ENCODE data around the gene ADGRE2.

Gene ADGRE2

GRCh38 chr19:14700711-14701375, 77.5 kb downstream of the ADGRE2 start:
- Histone ChIP-seq H3K36me3 (ENCODE audit: control insufficient read depth, low read length) (peaks cover 6% of the 10 kb centered on the region), H3K9me3 (ENCODE audit: control insufficient read depth, insufficient read depth, low read length) (no peaks in the 10 kb centered on the region), H3K27ac (ENCODE audit: low read depth, low read length) (no peak overlapping the region), H3K4me2 (ENCODE audit: low read length) (no peak overlapping the region), H3K9me2 (replicated peaks; ENCODE audit: control insufficient read depth, low read length) (no peaks in the 10 kb centered on the region), H3F3A (ENCODE audit: control insufficient read depth, insufficient read depth) (no peaks in the 10 kb centered on the region), H3K79me2 (ENCODE audit: control insufficient read depth, low read length) (no peaks in the 10 kb centered on the region), H3K27me3 (ENCODE audit: control insufficient read depth, low read length) (no peaks in the 10 kb centered on the region), H3K4me3 (ENCODE audit: low read length) (no peak overlapping the region), H4K20me1 (ENCODE audit: control insufficient read depth, insufficient read depth, low read depth, low read length) (no peaks in the 10 kb centered on the region), H3K4me1 (ENCODE audit: control insufficient read depth, low read length) (no peaks in the 10 kb centered on the region)
- no peak for TF ChIP-seq EZH2phosphoT487 (IDR thresholded peaks at IDR 0.05; ENCODE audit: borderline replicate concordance, low read length)
- TF ChIP-seq CTCF (IDR thresholded peaks at IDR 0.05; ENCODE audit: low read depth, low read length, poor library complexity, severe bottlenecking): no peak

GRCh38 chr19:14699641-14700040, 78.7 kb downstream of the ADGRE2 start:
- no peak overlapping the region for H3K4me2 ChIP-seq (ENCODE audit: low read length)
- no peaks in the 10 kb centered on the region for H3K4me1 ChIP-seq (ENCODE audit: control insufficient read depth, low read length)
- TF ChIP-seq CTCF (IDR thresholded peaks at IDR 0.05; ENCODE audit: low read depth, low read length, poor library complexity, severe bottlenecking) (no peak), EZH2phosphoT487 (IDR thresholded peaks at IDR 0.05; ENCODE audit: borderline replicate concordance, low read length) (no peak)
- H3K4me3 ChIP-seq (ENCODE audit: low read length): no peak overlapping the region
- no peaks in the 10 kb centered on the region for H3F3A ChIP-seq (ENCODE audit: control insufficient read depth, insufficient read depth)
- H4K20me1 ChIP-seq (ENCODE audit: control insufficient read depth, insufficient read depth, low read depth, low read length): no peaks in the 10 kb centered on the region
- H3K9me2 ChIP-seq (replicated peaks; ENCODE audit: control insufficient read depth, low read length): no peaks in the 10 kb centered on the region
- H3K27ac ChIP-seq (ENCODE audit: low read depth, low read length): no peak overlapping the region
- H3K9me3 ChIP-seq (ENCODE audit: control insufficient read depth, insufficient read depth, low read length): no peaks in the 10 kb centered on the region
- peaks cover 6% of the 10 kb centered on the region for H3K36me3 ChIP-seq (ENCODE audit: control insufficient read depth, low read length)
- no peaks in the 10 kb centered on the region for H3K27me3 ChIP-seq (ENCODE audit: control insufficient read depth, low read length)
- no peaks in the 10 kb centered on the region for H3K79me2 ChIP-seq (ENCODE audit: control insufficient read depth, low read length)

- no peaks in the 10 kb centered on the region for H4K20me1 ChIP-seq (ENCODE audit: control insufficient read depth, insufficient read depth, low read depth, low read length)
- no peaks in the 10 kb centered on the region for H3K9me3 ChIP-seq (ENCODE audit: control insufficient read depth, insufficient read depth, low read length)
- no peaks in the 10 kb centered on the region for H3K27me3 ChIP-seq (ENCODE audit: control insufficient read depth, low read length)
- peaks cover 9% of the 10 kb centered on the region for H3K4me1 ChIP-seq (ENCODE audit: control insufficient read depth, low read length)
- no peak overlapping the region for H3K4me3 ChIP-seq (ENCODE audit: low read length)
- no peaks in the 10 kb centered on the region for H3F3A ChIP-seq (ENCODE audit: control insufficient read depth, insufficient read depth)
- H3K79me2 ChIP-seq (ENCODE audit: control insufficient read depth, low read length): no peaks in the 10 kb centered on the region
- H3K36me3 ChIP-seq (ENCODE audit: control insufficient read depth, low read length): no peaks in the 10 kb centered on the region
- H3K4me2 ChIP-seq (ENCODE audit: low read length): no peak overlapping the region
- no peaks in the 10 kb centered on the region for H3K9me2 ChIP-seq (replicated peaks; ENCODE audit: control insufficient read depth, low read length)
- no peak overlapping the region for H3K27ac ChIP-seq (ENCODE audit: low read depth, low read length)
- no peak for TF ChIP-seq CTCF (IDR thresholded peaks at IDR 0.05; ENCODE audit: low read depth, low read length, poor library complexity, severe bottlenecking)
- TF ChIP-seq EZH2phosphoT487 (IDR thresholded peaks at IDR 0.05; ENCODE audit: borderline replicate concordance, low read length): no peak
These were observed 82.9 kb downstream of the ADGRE2 start for GRCh38 chr19:14695471-14695870.

Measured in DOHH2 (cell line).